DMS79 (cell line): Measurements from ENCODE around the gene CBLN3.
"Not testable (repeated sequence)": the region's sequence is repeated elsewhere in the genome, so short reads cannot be mapped to it uniquely, and the experiment has no call there.

Source experiments
- DNase-seq: peaks from one replicate; lab custom pipeline; 2025; lab: John Stamatoyannopoulos, UW

Gene CBLN3

GRCh38 chr14:24401810-24402702, 27.4 kb downstream of the CBLN3 start:
- no peak for DNase-seq

GRCh38 chr14:24399999-24400718, 29.3 kb downstream of the CBLN3 start:
- DNase-seq = no peak

- DNase-seq = peak; percentile 9
These were observed 30.0 kb downstream of the CBLN3 start for GRCh38 chr14:24399447-24399822.

DNA sequence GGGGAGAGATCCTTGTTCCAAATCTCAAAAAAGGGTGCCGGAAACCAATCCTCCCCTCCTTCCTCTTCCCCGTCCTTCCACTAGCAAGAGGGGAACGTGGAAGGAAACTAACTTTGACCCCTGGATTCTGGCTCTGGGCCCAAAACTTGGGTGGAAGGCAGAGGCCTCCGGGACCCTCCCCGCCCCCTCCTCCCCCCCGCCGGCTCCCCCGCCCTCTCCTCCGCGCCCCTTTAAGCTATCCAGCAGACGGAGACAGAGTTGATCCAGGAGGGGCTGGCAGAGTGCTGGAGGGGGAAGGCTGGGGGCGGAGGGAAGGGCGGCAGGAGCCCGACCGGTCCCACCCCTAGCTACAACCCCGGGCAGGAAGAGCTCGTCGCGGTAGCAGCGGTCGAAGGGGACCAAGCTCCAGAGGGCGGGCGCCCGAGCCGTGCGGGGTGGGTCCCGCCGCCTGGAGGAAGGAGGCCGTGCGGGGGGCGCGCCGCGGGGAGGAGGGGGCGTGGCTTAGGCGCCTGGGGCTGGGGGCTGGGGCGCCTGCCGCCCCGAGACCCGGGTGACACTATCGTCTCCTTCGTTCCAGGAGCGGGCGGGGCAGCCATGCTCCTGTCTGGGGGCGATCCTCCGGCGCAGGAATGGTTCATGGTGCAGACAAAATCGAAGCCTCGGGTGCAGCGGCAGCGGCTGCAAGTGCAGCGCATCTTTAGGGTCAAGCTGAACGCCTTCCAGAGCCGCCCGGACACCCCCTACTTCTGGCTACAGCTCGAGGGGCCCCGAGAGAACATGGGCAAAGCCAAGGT, 30.6 kb downstream of the CBLN3 start, which contains the start of gene NYNRIN:
Gene NYNRIN (plus strand): TSS at position 351 of the 794 bp plus-strand sequence. CDS start 244 bp downstream, at position 595.
- DNase-seq = peak; percentile 12

DNA sequence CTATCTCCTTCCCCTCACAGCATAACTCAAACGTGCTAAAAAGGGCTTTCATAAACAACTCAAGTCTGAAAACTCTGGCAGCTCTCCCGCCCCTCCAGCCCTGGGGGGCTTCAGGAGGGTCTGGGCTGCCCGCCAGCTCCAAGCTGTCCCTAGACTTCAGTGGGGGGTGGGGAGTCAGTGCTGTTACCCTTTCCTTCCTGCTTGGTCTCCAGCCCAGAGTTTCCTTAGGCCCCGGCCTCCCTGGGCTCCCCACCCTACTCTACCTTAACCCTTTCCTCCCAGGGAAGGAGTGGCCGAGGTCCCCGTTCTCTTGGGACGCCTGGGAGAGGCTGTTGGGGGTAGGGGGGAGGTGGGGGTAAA, 31.2 kb downstream of the CBLN3 start:
- peak; percentile 15 for DNase-seq

- no peak for DNase-seq
These were observed 31.7 kb downstream of the CBLN3 start for GRCh38 chr14:24397639-24398292.

DNA sequence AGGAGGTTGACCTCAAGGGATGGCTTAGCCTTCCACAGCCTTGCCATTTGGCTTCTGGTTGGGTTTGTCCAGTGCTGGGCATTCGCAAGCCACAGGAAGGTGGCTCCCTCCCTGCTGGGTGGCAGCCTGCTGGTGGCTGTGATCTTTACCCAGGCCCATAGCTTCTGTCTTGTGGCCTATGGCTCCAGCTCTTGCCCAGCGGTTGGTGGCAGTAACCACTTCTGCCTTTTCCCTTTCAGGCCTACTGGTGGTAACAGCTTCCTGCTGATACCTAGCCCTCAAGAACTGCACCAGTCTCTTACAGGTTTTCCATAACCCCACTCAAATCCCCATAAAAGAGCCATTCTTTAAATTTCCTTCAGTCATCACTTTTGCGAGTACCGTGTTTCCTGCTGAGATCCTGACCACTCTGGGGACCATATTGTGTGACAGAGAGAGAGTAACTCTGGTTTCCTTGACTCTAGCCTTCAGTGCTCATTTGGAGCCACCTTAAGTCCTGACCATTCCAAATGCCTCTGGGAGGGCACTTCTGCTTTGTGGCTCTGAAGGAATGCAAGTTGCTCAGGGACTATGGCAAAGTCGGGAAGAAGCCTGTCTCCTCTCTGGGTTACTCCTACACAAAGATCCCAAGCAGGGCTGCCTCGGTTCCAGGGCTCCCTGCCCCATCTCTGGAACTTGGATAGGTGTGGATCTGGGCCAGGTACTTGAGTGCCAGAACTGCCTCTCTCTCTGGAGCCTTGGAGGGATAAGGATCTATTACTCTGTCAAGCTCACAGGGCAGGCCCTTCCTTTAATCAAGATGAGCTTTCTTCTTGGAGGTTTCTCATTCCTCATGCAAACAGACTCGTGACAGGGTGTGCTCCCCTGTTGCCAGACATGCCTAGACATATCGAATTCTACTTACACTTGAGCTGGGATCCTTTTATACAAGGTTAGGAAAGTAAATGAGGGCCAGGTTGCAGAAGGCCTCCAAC, 33.6 kb downstream of the CBLN3 start:
- DNase-seq = peak; percentile 5

DNA sequence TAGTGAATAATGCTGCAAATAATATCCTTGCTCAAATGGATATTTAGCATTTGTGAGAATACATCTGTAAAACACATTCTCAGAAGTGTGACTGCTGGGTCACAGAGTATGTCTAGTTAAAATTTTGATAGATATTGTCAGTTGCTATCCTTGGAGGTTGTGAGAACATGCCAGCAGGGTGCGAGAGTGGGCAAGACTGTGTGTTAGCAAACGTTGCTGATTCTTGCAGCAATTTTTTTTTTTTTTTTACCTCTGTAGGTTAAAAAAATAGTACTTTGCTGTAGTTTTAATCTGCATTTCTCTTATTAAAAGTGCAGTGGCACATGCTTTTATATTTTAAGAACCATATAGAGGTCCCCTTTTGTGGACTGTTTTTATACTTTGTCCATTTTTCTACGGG, 35.2 kb downstream of the CBLN3 start:
- no peak for DNase-seq

DNA sequence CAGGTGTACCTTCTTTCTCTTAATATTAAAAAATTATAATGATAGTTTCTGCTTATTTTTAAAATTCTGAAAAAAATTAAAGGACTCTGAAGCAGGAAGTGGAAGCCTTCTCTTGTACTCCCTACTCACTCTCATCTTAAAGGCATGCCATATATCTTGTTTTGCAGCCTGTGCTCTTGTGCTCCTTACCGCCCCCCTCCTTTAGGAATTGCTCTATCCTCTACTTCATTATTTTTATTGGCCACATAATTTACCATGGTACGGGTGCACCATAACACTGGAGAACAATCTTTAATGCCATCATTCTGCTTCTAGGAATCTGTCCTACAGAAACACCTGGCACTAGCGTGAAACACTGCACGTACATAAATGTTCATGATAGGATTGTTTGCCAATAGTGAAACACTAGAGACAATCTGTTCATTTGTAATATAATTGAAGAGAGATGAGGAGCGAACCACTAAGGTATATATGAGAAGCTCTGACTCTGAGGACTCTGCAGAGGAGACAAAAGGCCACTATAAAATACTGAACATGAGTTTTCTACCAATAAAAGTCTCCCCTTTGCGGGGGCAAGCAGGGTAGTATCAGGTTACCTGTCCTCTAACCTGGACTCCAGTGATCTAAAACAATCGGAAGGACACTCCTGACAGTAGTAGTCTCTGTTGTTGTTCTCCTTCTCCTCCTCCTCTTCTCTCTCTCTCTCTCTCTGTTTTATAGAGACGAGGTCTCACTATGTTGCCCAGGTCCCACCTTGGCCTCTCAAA, 37.0 kb downstream of the CBLN3 start:
- no peak for DNase-seq

DNA sequence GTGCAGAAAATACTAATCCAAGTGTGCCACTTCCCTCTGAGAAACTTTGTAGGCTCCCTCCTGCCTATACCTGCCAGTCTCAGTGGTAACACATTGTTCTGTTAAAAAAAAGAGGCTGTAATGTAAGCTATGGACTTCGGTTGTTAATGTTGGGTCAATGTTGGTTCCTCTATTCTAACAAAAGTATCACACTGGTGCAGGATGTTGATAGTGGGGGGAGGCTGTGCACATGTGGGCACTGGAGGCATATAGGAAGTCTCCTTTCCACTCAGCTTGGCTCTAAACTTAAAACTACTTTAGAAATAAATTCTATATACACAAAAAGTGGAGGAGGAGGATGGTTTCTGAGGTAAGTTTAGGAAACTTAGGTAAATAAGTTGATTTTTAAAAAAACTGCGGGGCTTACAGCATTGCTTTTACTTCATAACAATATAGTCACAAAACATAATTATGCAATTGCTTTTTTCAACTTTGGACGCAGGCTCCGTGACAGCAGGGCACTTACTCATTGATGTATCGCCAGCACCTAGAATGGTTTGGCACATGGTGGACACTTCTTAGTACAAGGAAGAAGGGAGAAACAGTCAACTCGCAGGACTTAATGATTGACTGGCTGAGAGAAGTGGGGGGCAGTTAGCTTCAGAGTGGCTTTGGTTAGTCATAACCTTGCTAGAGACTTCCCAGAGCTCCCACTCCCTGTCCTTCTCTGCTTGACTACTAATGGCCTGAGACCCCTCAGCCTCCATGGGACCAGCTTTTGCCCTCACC, 38.6 kb downstream of the CBLN3 start:
- DNase-seq = no peak

- DNase-seq = no peak
These were observed 40.1 kb downstream of the CBLN3 start for GRCh38 chr14:24389226-24389848.

- DNase-seq = no peak
These were observed 40.8 kb downstream of the CBLN3 start for GRCh38 chr14:24388474-24389179.

GRCh38 chr14:24387579-24387978, 41.9 kb downstream of the CBLN3 start:
- not testable (repeated sequence) for DNase-seq

GRCh38 chr14:24387009-24387345, 42.5 kb downstream of the CBLN3 start:
- no peak for DNase-seq

GRCh38 chr14:24385524-24385923, 43.9 kb downstream of the CBLN3 start:
- DNase-seq = no peak

DNA sequence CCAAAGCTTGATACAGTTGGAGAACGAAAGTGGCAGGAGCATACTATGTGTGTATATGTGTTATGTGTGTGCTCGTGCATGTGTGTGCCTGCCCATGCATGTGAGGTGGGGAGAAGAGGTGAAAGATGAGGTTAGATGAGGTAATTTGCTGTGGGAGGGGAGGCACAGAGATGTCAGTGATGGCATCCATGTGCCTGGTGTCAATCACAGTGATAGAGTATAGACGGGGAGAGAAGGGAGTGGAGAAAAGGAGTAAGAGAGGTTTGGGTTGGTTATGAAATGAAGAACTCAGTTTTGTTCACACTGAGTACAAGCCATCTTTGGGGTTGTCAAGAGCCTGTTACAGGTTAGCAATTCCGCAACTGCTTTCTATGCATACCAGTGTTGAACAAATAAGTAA, 45.3 kb downstream of the CBLN3 start:
- no peak for DNase-seq

- DNase-seq = no peak
These were observed 47.5 kb downstream of the CBLN3 start for GRCh38 chr14:24382064-24382371.

DNA sequence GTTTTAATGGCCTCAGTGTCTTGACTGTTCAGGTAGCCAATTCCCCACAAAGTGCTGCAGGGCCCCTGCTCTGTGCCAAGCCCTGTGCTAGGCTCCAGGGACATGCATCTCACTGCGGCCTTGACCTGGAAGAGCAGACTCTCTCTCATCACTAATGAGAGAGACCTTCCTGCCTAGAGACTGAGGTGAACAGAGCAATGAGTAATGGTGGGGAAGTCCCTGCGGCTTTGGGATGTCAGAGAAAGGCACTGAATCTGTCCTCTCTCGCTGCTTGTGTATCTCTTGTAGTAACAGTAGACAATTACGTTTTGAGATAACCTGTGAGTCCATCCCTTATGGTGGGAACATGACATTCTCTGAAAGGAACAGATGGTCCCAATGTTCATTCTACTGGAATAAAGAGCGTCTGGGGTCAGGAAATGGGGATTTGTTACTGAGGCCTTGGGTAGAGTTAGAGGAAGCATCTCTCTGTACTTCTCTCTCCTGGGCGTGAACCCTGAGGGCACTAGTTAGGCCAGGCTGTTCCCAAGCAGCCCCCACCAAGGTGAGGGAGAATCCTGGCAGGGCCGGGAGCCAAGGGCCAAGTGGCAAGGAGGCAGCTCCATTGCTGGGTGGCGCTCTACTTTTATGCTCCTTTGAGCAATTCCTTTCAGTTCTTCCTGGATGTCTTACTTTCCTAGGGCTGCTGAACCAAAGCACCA, 48.0 kb downstream of the CBLN3 start:
- no peak for DNase-seq
